NK-92 treated with Interleukin-12 subunit alpha and Interleukin-12 subunit beta, amount 100 ng/mL, for 24 hours (cell line): ENCODE measurements around the gene P3H3.
A peak's percentile ranks its signal among the peaks of the same experiment; 100 is the strongest.
"Not testable (repeated sequence)": the region's sequence is repeated elsewhere in the genome, so short reads cannot be mapped to it uniquely, and the experiment has no call there.

ENCODE experiments used
- DNase-seq: peaks from one replicate; lab custom pipeline; 2025; lab: John Stamatoyannopoulos, UW

The P3H3 gene

DNA sequence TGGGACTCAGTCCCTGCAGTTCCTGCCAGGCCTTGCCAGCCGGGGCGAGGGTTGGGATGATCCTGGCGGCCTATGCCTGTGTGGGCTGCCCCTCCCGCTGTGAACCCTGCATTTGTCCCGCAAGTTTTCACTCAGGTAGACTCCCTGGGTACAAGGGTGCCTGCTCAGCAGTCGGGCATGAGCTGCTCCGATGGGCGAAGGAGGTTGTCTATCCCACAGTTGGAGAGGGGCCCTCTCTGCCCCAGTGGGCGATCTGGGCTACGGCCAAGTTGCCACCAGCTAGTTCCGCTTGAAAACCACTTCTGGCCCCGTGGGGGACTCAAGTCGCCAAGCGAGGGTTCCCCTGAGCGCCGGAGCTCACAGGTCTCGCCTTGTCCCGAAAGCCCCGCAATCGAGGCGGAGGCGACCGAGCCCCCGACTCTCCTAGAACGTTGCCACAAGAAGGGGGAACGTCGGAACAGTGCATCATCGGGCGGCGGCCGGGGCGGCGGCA is 38.8 kb downstream of the P3H3 start:
- no peak for DNase-seq

- DNase-seq, result peak; percentile 61
Observed at GRCh38 chr12:6867413-6868210, 39.4 kb downstream of the P3H3 start, which contains the start of gene TPI1. Gene TPI1 (plus strand): TSS chr12:6867531. CDS start chr12:6867567, 36 bp downstream.

DNA sequence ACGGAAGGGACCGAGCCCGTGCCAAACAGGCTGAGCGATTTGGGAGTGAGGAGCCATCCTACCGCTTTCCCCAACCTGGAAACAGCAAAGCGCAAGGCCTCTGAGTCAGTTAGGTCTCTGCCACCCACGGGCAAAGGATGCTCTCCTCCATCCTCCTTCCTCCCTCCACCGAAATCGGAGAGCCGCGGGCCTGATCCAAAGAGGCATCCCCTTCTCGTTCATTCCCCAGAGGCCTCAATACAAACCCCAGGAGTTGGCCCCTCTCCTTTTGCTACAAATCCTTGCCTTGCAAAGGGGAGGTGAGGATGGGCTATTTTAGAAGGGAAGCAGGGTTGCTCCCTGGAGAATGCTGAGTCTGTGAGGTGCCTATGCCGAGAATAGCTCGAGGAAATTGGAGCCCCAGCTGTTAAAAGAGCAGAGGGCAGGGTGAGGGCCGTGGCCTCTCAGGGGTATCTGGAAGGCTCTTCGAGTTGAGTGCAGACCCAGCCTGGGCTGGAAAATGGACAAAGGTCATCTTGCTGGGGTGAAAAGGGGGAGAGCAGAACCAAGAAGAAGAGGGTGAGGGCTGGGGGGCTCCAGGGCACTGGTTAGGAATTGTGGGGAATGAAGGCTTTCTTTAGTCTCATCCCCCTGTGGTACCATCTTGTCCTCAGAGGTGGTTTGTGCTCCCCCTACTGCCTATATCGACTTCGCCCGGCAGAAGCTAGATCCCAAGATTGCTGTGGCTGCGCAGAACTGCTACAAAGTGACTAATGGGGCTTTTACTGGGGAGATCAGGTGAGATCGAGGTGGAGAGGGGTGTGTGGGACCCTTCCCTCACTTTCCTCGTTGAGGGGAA is 40.2 kb downstream of the P3H3 start:
- no peak for DNase-seq

- no peak for DNase-seq
Observed at GRCh38 chr12:6869049-6870021, 41.1 kb downstream of the P3H3 start.

- not testable (repeated sequence) for DNase-seq
Observed at GRCh38 chr12:6870304-6870703, 42.1 kb downstream of the P3H3 start.

GRCh38 chr12:6871052-6871957 is 43.1 kb downstream of the P3H3 start:
- no peak for DNase-seq

- peak; percentile 43 for DNase-seq
Observed at GRCh38 chr12:6872073-6873048, 44.2 kb downstream of the P3H3 start.

- DNase-seq, result peak; percentile 79
Observed at GRCh38 chr12:6873094-6874014, 45.1 kb downstream of the P3H3 start, which contains the start of gene SPSB2. Gene SPSB2 (minus strand): TSS chr12:6873303. CDS start chr12:6872901, 402 bp downstream.

GRCh38 chr12:6874015-6874368 is 45.8 kb downstream of the P3H3 start:
- not testable (repeated sequence) for DNase-seq

- not testable (repeated sequence) for DNase-seq
Observed at GRCh38 chr12:6879824-6880223, 51.6 kb downstream of the P3H3 start.

GRCh38 chr12:6883252-6883651 is 55.0 kb downstream of the P3H3 start:
- DNase-seq, result no peak

DNA sequence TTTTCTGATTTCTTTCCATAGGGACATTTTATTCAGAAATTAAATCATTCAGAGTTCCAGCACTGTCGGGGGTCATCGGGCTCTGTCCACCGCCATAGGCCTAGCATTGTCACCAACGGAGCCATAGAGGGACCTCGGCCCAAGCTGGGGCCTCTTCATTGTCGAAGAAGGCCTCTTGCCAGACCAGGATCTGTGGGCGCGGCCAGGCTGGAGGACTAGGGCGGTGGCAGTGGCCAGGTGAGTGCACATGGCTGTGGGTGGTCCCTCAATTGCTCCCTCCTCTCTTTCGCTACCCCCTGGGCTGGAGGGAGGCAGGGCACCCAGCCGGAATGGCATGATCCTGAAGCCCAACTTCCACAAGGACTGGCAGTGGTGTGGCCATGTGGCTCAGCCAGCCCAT is 55.5 kb downstream of the P3H3 start:
- no peak for DNase-seq

DNA sequence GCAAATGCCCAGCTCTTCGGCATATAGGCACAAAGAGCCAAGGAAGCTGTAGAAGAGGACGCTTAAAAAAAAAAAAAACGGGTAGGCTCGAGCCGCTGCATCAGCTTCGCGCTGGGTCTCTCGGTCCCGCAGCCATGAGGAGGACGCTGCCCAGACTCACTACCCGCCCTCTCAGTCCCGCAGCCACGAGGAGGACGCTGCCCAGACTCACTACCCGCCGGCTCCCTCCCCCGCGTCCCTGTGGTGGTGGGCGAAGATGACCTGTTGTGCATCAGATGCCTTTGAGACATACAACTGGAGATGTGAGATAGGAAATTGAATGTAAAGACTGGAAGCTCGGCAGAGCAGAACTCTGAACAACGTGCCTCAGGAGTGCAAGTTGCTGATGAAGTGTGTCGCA is 56.3 kb downstream of the P3H3 start:
- no peak for DNase-seq

DNA sequence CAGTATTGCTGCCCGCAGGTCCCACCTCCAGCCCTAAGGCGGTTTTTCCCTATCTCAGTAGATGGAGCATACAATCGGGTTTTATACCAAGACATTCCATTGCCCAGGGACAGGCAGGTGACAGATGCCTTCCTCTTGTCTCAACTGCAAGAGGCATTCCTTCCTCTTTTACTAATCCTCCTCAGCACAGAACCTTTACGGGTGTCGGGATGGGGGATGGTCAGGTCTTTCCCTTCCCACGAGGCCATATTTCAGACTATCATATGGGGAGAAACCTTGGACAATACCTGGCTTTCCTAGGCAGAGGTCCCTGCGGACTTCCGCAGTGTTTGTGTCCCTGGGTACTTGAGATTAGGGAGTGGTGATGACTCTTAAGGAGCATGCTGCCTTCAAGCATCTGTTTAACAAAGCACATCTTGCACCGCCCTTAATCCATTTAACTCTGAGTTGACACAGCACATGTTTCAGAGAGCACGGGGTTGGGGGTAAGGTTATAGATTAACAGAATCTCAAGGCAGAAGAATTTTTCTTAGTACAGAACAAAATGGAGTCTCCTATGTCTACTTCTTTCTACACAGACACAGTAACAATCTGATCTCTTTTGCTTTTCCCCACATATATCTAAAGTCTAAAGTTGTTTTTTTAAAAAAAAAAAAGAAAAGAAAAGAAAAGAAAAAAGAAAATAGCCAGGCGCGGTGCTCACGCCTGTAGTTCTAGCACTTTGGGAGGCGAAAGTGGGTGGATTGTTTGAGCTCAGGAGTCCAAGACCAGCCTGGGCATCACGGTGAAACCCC is 58.2 kb downstream of the P3H3 start:
- not testable (repeated sequence) for DNase-seq

DNA sequence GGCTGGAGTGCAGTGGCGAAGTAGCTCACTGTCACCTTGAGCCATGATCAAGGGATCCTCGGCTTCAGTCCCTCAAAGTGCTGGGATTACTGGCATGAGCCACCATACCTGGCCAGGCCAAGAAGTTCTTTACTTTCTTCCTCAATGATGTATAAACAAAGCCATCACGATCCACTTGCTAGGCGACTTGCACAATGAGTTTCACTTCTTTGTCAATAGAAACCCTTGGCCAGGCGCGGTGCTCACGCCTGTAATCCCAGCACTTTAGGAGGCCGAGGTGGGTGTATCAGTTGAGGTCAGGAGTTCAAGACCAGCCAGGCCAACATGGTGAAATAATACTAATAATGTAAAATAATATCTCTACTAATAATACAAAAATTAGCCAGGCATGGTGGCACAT is 59.3 kb downstream of the P3H3 start:
- no peak for DNase-seq

GRCh38 chr12:6888360-6888759 is 60.2 kb downstream of the P3H3 start:
- DNase-seq, result no peak

GRCh38 chr12:6888794-6889193 is 60.6 kb downstream of the P3H3 start:
- not testable (repeated sequence) for DNase-seq
